ENCODE results near the gene EIF2AK3. TPM values are rescaled to one million over a fixed set of nuclear protein-coding genes. Genes with fewer than 3 reads are reported as not detected.

Gene EIF2AK3
- total RNA-seq, 2 donors from 2014 or later = 10.2 to 13.4 TPM

- Histone ChIP-seq H3K4me1 (peaks cover 0 to 4% of the 10 kb centered on the region in 2 donors), H3K27me3 (no peaks in the 10 kb centered on the region), H3K4me3 (no peak overlapping the region), H3K36me3 (peaks cover 10% of the 10 kb centered on the region), H3K9me3 (no peaks in the 10 kb centered on the region), H3K27ac (no peak overlapping the region)
- no peak for DNase-seq (ENCODE audit: low spot score)
- TF ChIP-seq, protein P1, sequence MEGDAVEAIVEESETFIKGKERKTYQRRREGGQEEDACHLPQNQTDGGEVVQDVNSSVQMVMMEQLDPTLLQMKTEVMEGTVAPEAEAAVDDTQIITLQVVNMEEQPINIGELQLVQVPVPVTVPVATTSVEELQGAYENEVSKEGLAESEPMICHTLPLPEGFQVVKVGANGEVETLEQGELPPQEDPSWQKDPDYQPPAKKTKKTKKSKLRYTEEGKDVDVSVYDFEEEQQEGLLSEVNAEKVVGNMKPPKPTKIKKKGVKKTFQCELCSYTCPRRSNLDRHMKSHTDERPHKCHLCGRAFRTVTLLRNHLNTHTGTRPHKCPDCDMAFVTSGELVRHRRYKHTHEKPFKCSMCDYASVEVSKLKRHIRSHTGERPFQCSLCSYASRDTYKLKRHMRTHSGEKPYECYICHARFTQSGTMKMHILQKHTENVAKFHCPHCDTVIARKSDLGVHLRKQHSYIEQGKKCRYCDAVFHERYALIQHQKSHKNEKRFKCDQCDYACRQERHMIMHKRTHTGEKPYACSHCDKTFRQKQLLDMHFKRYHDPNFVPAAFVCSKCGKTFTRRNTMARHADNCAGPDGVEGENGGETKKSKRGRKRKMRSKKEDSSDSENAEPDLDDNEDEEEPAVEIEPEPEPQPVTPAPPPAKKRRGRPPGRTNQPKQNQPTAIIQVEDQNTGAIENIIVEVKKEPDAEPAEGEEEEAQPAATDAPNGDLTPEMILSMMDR (IDR thresholded peaks at IDR 0.05) = no peak
Measured at GRCh38 chr2:88608184-88608583, 19.1 kb downstream of the EIF2AK3 start.

GRCh38 chr2:88607416-88607815 is 19.8 kb downstream of the EIF2AK3 start:
- Histone ChIP-seq H3K4me1 (peaks cover 0 to 12% of the 10 kb centered on the region in 2 donors), H3K9me3 (no peaks in the 10 kb centered on the region), H3K27ac (no peak overlapping the region), H3K27me3 (no peaks in the 10 kb centered on the region), H3K4me3 (no peak overlapping the region), H3K36me3 (peaks cover 4% of the 10 kb centered on the region)
- TF ChIP-seq, protein P1 (IDR thresholded peaks at IDR 0.05) = no peak
- no peak for DNase-seq (ENCODE audit: low spot score)

GRCh38 chr2:88606371-88607030 is 20.8 kb downstream of the EIF2AK3 start:
- no peak overlapping the region for H3K27ac ChIP-seq

DNA sequence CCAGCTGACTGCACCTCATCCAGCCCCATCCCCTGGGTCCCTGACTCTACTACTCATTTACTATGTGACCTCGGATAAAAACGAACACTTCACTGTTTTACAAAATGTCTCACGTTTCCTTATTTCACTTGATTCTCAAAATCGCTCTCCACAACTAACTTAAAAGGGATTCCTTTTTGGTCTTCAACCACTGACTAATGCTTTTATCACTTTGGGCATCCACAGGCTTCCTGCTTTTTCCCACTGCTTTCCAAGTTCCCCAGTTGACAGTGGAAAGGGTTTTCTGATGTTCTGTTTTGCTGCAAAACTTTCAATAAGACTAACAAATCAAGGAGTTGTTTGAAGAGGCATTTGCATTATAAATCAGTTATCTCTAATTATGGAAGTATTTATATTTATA is 24.1 kb downstream of the EIF2AK3 start:
- no peak for DNase-seq (ENCODE audit: low spot score)
- H3K9me3 ChIP-seq = no peaks in the 10 kb centered on the region
- TF ChIP-seq, protein P1 (IDR thresholded peaks at IDR 0.05) = no peak
- no peak overlapping the region for H3K4me3 ChIP-seq
- H3K36me3 ChIP-seq = no peaks in the 10 kb centered on the region
- peaks cover 0 to 43% of the 10 kb centered on the region in 2 donors for H3K4me1 ChIP-seq
- H3K27me3 ChIP-seq = no peaks in the 10 kb centered on the region
- H3K27ac ChIP-seq = peak overlapping the region in 1 of 2 donors; percentile 27

More at GRCh38 chr2:88606371-88607030, 20.8 kb downstream of the EIF2AK3 start:
- H3K36me3 ChIP-seq = no peaks in the 10 kb centered on the region
- DNase-seq (ENCODE audit: low spot score) = no peak
- H3K27me3 ChIP-seq = no peaks in the 10 kb centered on the region
- no peaks in the 10 kb centered on the region for H3K9me3 ChIP-seq
- peaks cover 0 to 18% of the 10 kb centered on the region in 2 donors for H3K4me1 ChIP-seq
- TF ChIP-seq, protein P1 (IDR thresholded peaks at IDR 0.05) = no peak
- no peak overlapping the region for H3K4me3 ChIP-seq

- no peak overlapping the region for H3K4me3 ChIP-seq
- H3K4me1 ChIP-seq = peaks cover 0 to 43% of the 10 kb centered on the region in 2 donors
- H3K36me3 ChIP-seq = no peaks in the 10 kb centered on the region
- no peaks in the 10 kb centered on the region for H3K9me3 ChIP-seq
- H3K27me3 ChIP-seq = no peaks in the 10 kb centered on the region
- TF ChIP-seq, protein P1 (IDR thresholded peaks at IDR 0.05) = no peak
- DNase-seq (ENCODE audit: low spot score) = no peak
- H3K27ac ChIP-seq = no peak overlapping the region
Measured at GRCh38 chr2:88602022-88602421, 25.2 kb downstream of the EIF2AK3 start.

GRCh38 chr2:88601286-88601685 is 26.0 kb downstream of the EIF2AK3 start:
- H3K36me3 ChIP-seq = no peaks in the 10 kb centered on the region
- DNase-seq (ENCODE audit: low spot score) = no peak
- peak overlapping the region; percentile 62 to 80 for H3K27ac ChIP-seq
- TF ChIP-seq, protein P1 (IDR thresholded peaks at IDR 0.05) = no peak
- H3K9me3 ChIP-seq = no peaks in the 10 kb centered on the region
- H3K4me3 ChIP-seq = no peak overlapping the region
- no peaks in the 10 kb centered on the region for H3K27me3 ChIP-seq
- peaks cover 0 to 43% of the 10 kb centered on the region in 2 donors for H3K4me1 ChIP-seq
